M059J (cell line): ENCODE results near the gene P2RY10. TPM values are rescaled to one million over a fixed set of nuclear protein-coding genes. Genes with fewer than 3 reads are reported as not detected.

ENCODE experiments used
- total RNA-seq: library from RNA; depleted of rRNA; stranded (reverse); fragments of >200 nt; shearing (Covaris generic); gene quantifications from 2 replicates; pipeline ENCODE4 v1.2.3, GENCODE V29; 2014; rRNA removed

P2RY10 gene
- total RNA-seq, 1 experiment from 2014 or later = not detected

Other genes starting within 250 kb of the P2RY10 start
- gene LPAR4, start 197.7 kb upstream of the P2RY10 start, total RNA-seq = 2.0 and 3.3 TPM in 2 replicates
- not detected in 2 replicates for gene GPR174, start 199.3 kb downstream of the P2RY10 start, total RNA-seq